PC-3 (cell line): ENCODE data around the gene ZMIZ1.

Source experiments
- EZH2 ChIP-seq: fragments of 300-600 bp; sonication (generic); IDR thresholded peaks from one replicate; pipeline ENCODE4 v1.6.1; 2017; ENCODE audit warnings: antibody characterized with exemption, mild to moderate bottlenecking, low read length; ENCODE audit not compliant: unreplicated experiment
- TF ChIP-seq, protein P1 (sequence below): fragments of 300-600 bp; sonication (generic); conservative IDR thresholded peaks from 2 replicates; pipeline ENCODE4 v1.5.1; 2017; ENCODE audit warnings: antibody characterized with exemption, low read depth, mild to moderate bottlenecking, low read length

DNA sequence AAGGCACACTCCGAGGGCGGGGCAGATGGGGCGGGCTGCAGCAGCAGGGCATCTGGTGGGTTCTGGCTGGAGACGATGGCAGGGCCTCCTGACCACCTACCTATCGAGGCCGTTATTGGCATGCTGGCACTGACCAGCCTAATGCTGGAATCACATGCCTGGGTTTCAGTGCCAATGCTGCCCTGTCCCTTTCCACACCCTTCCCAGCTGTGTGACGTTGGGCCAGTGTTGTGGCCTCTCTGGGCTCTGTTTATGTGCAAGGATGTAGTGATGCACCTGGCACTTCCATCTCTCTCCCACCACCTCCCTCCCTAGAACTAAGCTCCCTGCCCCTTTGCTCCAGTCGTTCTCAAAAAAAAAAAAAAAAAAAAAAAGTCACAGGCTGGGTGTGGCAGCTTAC is 132.9 kb downstream of the ZMIZ1 start:
- TF ChIP-seq, protein P1, sequence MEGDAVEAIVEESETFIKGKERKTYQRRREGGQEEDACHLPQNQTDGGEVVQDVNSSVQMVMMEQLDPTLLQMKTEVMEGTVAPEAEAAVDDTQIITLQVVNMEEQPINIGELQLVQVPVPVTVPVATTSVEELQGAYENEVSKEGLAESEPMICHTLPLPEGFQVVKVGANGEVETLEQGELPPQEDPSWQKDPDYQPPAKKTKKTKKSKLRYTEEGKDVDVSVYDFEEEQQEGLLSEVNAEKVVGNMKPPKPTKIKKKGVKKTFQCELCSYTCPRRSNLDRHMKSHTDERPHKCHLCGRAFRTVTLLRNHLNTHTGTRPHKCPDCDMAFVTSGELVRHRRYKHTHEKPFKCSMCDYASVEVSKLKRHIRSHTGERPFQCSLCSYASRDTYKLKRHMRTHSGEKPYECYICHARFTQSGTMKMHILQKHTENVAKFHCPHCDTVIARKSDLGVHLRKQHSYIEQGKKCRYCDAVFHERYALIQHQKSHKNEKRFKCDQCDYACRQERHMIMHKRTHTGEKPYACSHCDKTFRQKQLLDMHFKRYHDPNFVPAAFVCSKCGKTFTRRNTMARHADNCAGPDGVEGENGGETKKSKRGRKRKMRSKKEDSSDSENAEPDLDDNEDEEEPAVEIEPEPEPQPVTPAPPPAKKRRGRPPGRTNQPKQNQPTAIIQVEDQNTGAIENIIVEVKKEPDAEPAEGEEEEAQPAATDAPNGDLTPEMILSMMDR, result no peak
- TF ChIP-seq EZH2, result no peak
